Nephron (organoid): ENCODE results near the gene OBP2A.
"Not testable (repeated sequence)": the region's sequence is repeated elsewhere in the genome, so short reads cannot be mapped to it uniquely, and the experiment has no call there.

Source experiments
- H3K27ac Mint-ChIP-seq, 3 experiments: 2 replicates each; pipeline ENCODE4 v1.8.0; 2020; ENCODE audit warnings: mixed read lengths in 3 of 3, mild to moderate bottlenecking in 2 of 3, moderate library complexity in 1 of 3
- H3K27me3 Mint-ChIP-seq: 2 replicates; pipeline ENCODE4 v1.8.0; 2021; ENCODE audit warnings: low read depth, mild to moderate bottlenecking, moderate library complexity, mixed read lengths
- H3K36me3 Mint-ChIP-seq: 2 replicates; pipeline ENCODE4 v1.8.0; 2020; ENCODE audit warnings: low read depth, mixed read lengths
- H3K4me1 Mint-ChIP-seq: 2 replicates; pipeline ENCODE4 v1.8.0; 2020; ENCODE audit warnings: mixed read lengths
- H3K4me3 Mint-ChIP-seq, 3 experiments: 2 replicates each; pipeline ENCODE4 v1.8.0; 2020; ENCODE audit warnings: mild to moderate bottlenecking in 3 of 3, mixed read lengths in 3 of 3, moderate library complexity in 2 of 3
- H3K9me3 Mint-ChIP-seq: 2 replicates; pipeline ENCODE4 v1.8.0; 2020; ENCODE audit warnings: mixed read lengths
- TF ChIP-seq, protein P1 (sequence below), 3 experiments: fragments of 200-600 bp; sonication (generic); IDR thresholded peaks; one replicate each; pipeline ENCODE4 v1.5.0; 2021; ENCODE audit warnings: antibody characterized with exemption in 3 of 3; ENCODE audit not compliant: unreplicated experiment in 3 of 3

The OBP2A gene

DNA sequence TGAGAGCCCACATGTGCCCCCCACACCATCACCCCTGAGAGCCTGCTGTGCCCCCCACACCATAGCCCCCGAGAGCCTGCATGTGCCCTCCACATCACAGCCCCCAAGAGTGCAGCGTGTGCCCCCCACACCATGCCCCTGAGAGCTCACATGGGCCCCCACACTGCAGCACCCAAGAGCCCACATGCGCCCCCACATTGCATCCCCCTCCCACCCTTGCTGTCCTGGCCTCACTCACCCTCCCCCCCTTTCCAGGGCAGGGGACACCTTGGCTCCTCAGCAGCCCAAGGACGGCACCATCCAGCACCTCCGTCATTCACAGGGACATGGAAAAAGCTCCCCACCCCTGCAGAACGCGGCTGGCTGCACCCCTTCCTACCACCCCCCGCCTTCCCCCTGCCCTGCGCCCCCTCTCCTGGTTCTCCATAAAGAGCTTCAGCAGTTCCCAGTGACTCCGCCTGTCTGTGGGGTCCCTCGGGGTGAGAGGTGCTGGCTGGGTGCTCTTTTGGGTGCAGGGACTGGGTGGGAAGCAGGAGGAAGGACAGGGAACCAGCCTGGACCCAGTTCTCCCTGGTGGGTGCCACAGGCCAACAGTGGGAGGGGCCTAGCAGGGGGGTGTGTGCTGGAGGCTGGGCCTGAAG is 19.7 kb upstream of the OBP2A start:
- TF ChIP-seq, protein P1, sequence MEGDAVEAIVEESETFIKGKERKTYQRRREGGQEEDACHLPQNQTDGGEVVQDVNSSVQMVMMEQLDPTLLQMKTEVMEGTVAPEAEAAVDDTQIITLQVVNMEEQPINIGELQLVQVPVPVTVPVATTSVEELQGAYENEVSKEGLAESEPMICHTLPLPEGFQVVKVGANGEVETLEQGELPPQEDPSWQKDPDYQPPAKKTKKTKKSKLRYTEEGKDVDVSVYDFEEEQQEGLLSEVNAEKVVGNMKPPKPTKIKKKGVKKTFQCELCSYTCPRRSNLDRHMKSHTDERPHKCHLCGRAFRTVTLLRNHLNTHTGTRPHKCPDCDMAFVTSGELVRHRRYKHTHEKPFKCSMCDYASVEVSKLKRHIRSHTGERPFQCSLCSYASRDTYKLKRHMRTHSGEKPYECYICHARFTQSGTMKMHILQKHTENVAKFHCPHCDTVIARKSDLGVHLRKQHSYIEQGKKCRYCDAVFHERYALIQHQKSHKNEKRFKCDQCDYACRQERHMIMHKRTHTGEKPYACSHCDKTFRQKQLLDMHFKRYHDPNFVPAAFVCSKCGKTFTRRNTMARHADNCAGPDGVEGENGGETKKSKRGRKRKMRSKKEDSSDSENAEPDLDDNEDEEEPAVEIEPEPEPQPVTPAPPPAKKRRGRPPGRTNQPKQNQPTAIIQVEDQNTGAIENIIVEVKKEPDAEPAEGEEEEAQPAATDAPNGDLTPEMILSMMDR (IDR thresholded peaks at IDR 0.05; ENCODE audit: unreplicated experiment in 3 of 3): no peak
- H3K4me1 Mint-ChIP-seq: no peaks in the 10 kb centered on the region
- peaks cover 10% of the 10 kb centered on the region for H3K9me3 Mint-ChIP-seq
- H3K27ac Mint-ChIP-seq: no peak overlapping the region
- no peaks in the 10 kb centered on the region for H3K36me3 Mint-ChIP-seq
- H3K4me3 Mint-ChIP-seq: no peak overlapping the region
- H3K27me3 Mint-ChIP-seq: peaks cover 9% of the 10 kb centered on the region

DNA sequence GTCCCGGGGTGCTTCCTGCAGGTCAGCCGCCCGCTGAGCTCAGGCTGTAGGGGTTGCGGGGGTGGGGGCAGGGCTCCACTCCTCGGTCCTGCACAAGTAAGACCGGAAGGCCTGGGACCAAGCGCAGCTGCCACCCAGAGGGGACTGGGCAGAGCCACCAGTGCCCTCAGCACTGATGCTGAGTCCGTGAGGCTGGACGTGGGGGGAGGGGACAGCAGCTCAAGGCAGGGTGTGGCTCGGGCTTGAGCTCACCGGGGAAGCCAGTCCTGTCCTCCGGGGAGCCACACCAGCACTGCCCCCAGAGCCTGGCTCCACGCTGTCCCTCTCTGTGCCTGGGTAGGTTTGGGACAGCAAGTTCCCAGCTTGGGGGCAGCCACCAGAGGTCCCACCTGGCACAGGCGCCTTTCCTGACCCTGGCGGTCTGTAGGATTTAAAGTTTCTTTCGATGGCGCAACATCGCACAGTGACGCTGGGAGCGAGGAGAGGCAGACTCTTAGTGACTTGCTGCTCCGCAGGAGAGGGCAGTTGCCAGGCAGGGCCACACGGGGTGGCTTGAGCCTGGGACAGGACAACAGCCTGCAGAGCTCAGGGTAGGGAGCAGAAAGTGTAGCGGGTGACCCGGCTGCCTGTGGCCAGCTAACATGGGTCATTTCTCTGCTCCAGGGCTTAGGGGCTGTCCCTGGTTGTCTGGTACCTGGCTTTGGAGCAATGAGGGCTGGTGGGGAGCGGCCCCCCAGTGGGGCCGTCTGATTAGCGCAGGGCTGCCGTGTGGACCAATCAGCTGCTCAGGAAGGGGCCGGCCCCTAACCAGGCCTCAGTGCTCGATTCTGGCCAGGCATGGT is 19.0 kb upstream of the OBP2A start:
- Mint-ChIP-seq H3K27ac (no peak overlapping the region), H3K9me3 (peaks cover 10% of the 10 kb centered on the region), H3K4me3 (no peak overlapping the region), H3K27me3 (peaks cover 9% of the 10 kb centered on the region), H3K4me1 (no peaks in the 10 kb centered on the region), H3K36me3 (no peaks in the 10 kb centered on the region)
- TF ChIP-seq, protein P1 (IDR thresholded peaks at IDR 0.05; ENCODE audit: unreplicated experiment in 3 of 3): no peak

- H3K4me3 Mint-ChIP-seq, H3K4me1 Mint-ChIP-seq, H3K27ac Mint-ChIP-seq, H3K27me3 Mint-ChIP-seq, H3K36me3 Mint-ChIP-seq: not testable (repeated sequence)
- H3K9me3 Mint-ChIP-seq: peaks cover 10% of the 10 kb centered on the region
Measured at GRCh38 chr9:135528842-135529435, 17.0 kb upstream of the OBP2A start.

- Mint-ChIP-seq H3K4me3 (no peak overlapping the region), H3K4me1 (no peaks in the 10 kb centered on the region), H3K9me3 (peaks cover 10% of the 10 kb centered on the region), H3K27me3 (peaks cover 16% of the 10 kb centered on the region), H3K27ac (no peak overlapping the region), H3K36me3 (no peaks in the 10 kb centered on the region)
- TF ChIP-seq, protein P1 (IDR thresholded peaks at IDR 0.05; ENCODE audit: unreplicated experiment in 3 of 3): no peak
Measured at GRCh38 chr9:135530146-135530545, 15.8 kb upstream of the OBP2A start.

GRCh38 chr9:135531096-135531495 is 14.8 kb upstream of the OBP2A start:
- H3K27me3 Mint-ChIP-seq: peaks cover 26% of the 10 kb centered on the region
- peaks cover 10% of the 10 kb centered on the region for H3K9me3 Mint-ChIP-seq
- H3K4me1 Mint-ChIP-seq: no peaks in the 10 kb centered on the region
- TF ChIP-seq, protein P1 (IDR thresholded peaks at IDR 0.05; ENCODE audit: unreplicated experiment in 3 of 3): no peak
- no peaks in the 10 kb centered on the region for H3K36me3 Mint-ChIP-seq
- H3K27ac Mint-ChIP-seq: no peak overlapping the region
- no peak overlapping the region for H3K4me3 Mint-ChIP-seq

DNA sequence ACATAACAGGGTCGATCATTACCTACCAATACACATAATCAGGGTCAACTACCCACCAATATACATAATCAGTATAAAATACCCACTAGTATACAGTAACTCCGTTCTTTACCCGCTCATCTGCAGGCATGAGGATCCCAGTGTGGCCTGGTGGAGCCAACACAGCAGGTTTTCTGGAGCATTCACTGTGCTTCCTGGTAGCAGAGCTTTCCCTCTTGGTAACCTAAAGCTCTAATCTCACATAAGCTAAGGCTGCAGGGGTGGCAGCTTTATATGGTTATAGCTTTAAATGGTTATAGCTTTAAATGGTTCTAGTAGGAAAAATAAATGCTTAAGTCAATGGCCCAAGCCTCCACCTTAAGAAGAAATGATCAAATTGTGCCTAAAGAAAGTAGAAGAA is 12.8 kb upstream of the OBP2A start:
- Mint-ChIP-seq H3K4me1 (no peaks in the 10 kb centered on the region), H3K4me3 (no peak overlapping the region), H3K36me3 (no peaks in the 10 kb centered on the region), H3K27ac (no peak overlapping the region), H3K27me3 (peaks cover 43% of the 10 kb centered on the region), H3K9me3 (peaks cover 10% of the 10 kb centered on the region)
- TF ChIP-seq, protein P1 (IDR thresholded peaks at IDR 0.05; ENCODE audit: unreplicated experiment in 3 of 3): no peak
